HepG2 (cell line): ENCODE results near the gene GRID1. TPM values are rescaled to one million over a fixed set of nuclear protein-coding genes. Genes with fewer than 3 reads are reported as not detected.

ENCODE experiments used
- ATAC-seq: fragments of 200-7000 bp; cut with Tn5 transposase; 3 replicates; pipeline ENCODE4 v1.9.1; 2020; ENCODE audit warnings: mild to moderate bottlenecking, moderate library complexity
- BruUV-seq: library from RNA; stranded (reverse); fragments of 400-500 nt; replicated peaks from 2 replicates; lab custom pipeline; 2021; lab: Mats Ljungman, UMichigan
- CTCF ChIA-PET: fragments of 300-600 bp; formaldehyde crosslinking; extraction: SDS; loops from one replicate; lab custom pipeline; 2021; ENCODE audit warnings: low total read pairs, inconsistent platforms, low intra/inter-chr PET ratio; lab: Yijun Ruan, JAX
- POLR2A ChIA-PET: fragments of 350-600 bp; sonication (Branson Sonifier 250); formaldehyde crosslinking; loops from one replicate; lab custom pipeline; 2020; ENCODE audit warnings: antibody characterized with exemption, inconsistent platforms; lab: Yijun Ruan, JAX
- DNase-seq: peaks from one replicate; pipeline ENCODE4 v3.0.0-alpha.2; 2015; ENCODE audit warnings: low spot score
- FAIRE-seq: peaks from 3 replicates; lab custom pipeline; 2011; peaks lifted over from hg19 to GRCh38; lab: Jason Lieb, UNC
- H2AFZ ChIP-seq: one replicate; pipeline ENCODE4 v1.6.1; 2011; ENCODE audit warnings: low read length, inconsistent platforms
- H3K27ac ChIP-seq: fragments of 300-600 bp; 3 replicates; pipeline ENCODE4 v1.8.0; 2011; ENCODE audit warnings: mixed run types, mild to moderate bottlenecking, mixed read lengths, low read length, inconsistent platforms; ENCODE audit not compliant: insufficient read depth; ENCODE audit errors: extremely low read length
- H3K27me3 ChIP-seq, 2 experiments: fragments of 200-600 bp in 1 of 2; 2 replicates in 1 of 2; 3 replicates in 1 of 2; pipeline versions ENCODE4 v1.6.0 to v1.8.0; 2011; ENCODE audit warnings: low read length in 2 of 2, mild to moderate bottlenecking in 2 of 2, moderate library complexity in 2 of 2, inconsistent platforms in 1 of 2; ENCODE audit not compliant: insufficient read depth in 2 of 2, control insufficient read depth in 1 of 2
- H3K36me3 ChIP-seq, 2 experiments: fragments of 200-600 bp in 1 of 2; replicated peaks in 1 of 2; 2 replicates in 1 of 2; 3 replicates in 1 of 2; pipeline versions ENCODE4 v1.5.1 to v1.8.0; 2011; ENCODE audit warnings: low read length in 2 of 2, inconsistent platforms in 1 of 2; ENCODE audit not compliant: insufficient read depth in 2 of 2, control insufficient read depth in 1 of 2
- H3K4me1 ChIP-seq: 2 replicates; pipeline ENCODE4 v1.5.1; 2012; ENCODE audit warnings: low read length, inconsistent platforms; ENCODE audit not compliant: insufficient read depth
- H3K4me2 ChIP-seq: 2 replicates; pipeline ENCODE4 v1.6.0; 2011; ENCODE audit warnings: low read depth, low read length, inconsistent platforms
- H3K4me3 ChIP-seq, 3 experiments: fragments of 200-600 bp in 1 of 3; sonication (generic), shearing (Covaris generic) in 1 of 3; replicated peaks in 1 of 3; 2 replicates each; pipeline ENCODE4 v1.5.1; 2011 to 2016; ENCODE audit warnings: low read length in 3 of 3, inconsistent platforms in 2 of 3, low read depth in 2 of 3, mild to moderate bottlenecking in 2 of 3, control low read depth in 1 of 3, mixed read lengths in 1 of 3; ENCODE audit not compliant: insufficient read depth in 1 of 3
- H3K79me2 ChIP-seq: one replicate; pipeline ENCODE4 v1.6.1; 2011; ENCODE audit warnings: low read length, inconsistent platforms; ENCODE audit not compliant: insufficient read depth
- H3K9ac ChIP-seq: 2 replicates; pipeline ENCODE4 v1.6.0; 2011; ENCODE audit warnings: mild to moderate bottlenecking, low read depth, low read length, inconsistent platforms; ENCODE audit not compliant: insufficient read depth
- H3K9me3 ChIP-seq: 2 replicates; pipeline ENCODE4 v1.5.1; 2012; ENCODE audit warnings: mild to moderate bottlenecking, low read length
- H4K20me1 ChIP-seq: 2 replicates; pipeline ENCODE4 v1.6.0; 2011; ENCODE audit warnings: inconsistent platforms, mild to moderate bottlenecking, low read length, moderate library complexity; ENCODE audit not compliant: insufficient read depth
- ATF1 ChIP-seq: IDR thresholded peaks from 2 replicates; pipeline ENCODE4 v1.6.1; 2016; ENCODE audit warnings: mild to moderate bottlenecking, control low read depth
- BRCA1 ChIP-seq: sonication (generic); formaldehyde crosslinking; IDR thresholded peaks from 2 replicates; pipeline ENCODE4 v1.4.0; 2020; ENCODE audit warnings: missing genetic modification reagents
- CENPT ChIP-seq: sonication (generic); formaldehyde crosslinking; IDR thresholded peaks from 2 replicates; pipeline ENCODE4 v1.8.0; 2022; ENCODE audit warnings: low read depth, mild to moderate bottlenecking, moderate library complexity, missing genetic modification reagents
- DNMT3B ChIP-seq: conservative IDR thresholded peaks from 2 replicates; pipeline ENCODE4 v1.6.1; 2016; ENCODE audit warnings: missing biosample characterization, control low read depth
- HNF4G ChIP-seq, 2 experiments: sonication (generic) in 1 of 2; formaldehyde crosslinking in 1 of 2; IDR thresholded peaks; 2 replicates each; pipeline versions ENCODE4 v1.4.0 to v1.6.1; 2011 to 2020; ENCODE audit warnings: borderline replicate concordance in 2 of 2, low read depth in 2 of 2, mild to moderate bottlenecking in 2 of 2, low read length in 1 of 2, missing genetic modification reagents in 1 of 2, moderate library complexity in 1 of 2
- NFE2L2 ChIP-seq: fragments of 150-350 bp; IDR thresholded peaks from 2 replicates; pipeline ENCODE4 v1.6.1; 2014; ENCODE audit warnings: low read length
- PHF21A ChIP-seq: sonication (generic); formaldehyde crosslinking; IDR thresholded peaks from 2 replicates; pipeline ENCODE4 v1.5.0; 2020; ENCODE audit warnings: mild to moderate bottlenecking, missing genetic modification reagents
- RBFOX2 ChIP-seq: fragments of 200-400 bp; formaldehyde crosslinking; IDR thresholded peaks from 2 replicates; pipeline ENCODE4 v1.6.1; 2017; ENCODE audit warnings: low read depth, mild to moderate bottlenecking, low read length
- SALL2 ChIP-seq: sonication (generic); formaldehyde crosslinking; IDR thresholded peaks from 2 replicates; pipeline ENCODE4 v1.8.1; 2023; ENCODE audit warnings: mild to moderate bottlenecking, missing genetic modification reagents, inconsistent platforms
- SMAD3 ChIP-seq: sonication (generic); formaldehyde crosslinking; IDR thresholded peaks from 2 replicates; pipeline ENCODE4 v1.4.0; 2020; ENCODE audit warnings: missing genetic modification reagents
- SNRNP70 ChIP-seq: fragments of 200-400 bp; formaldehyde crosslinking; IDR thresholded peaks from 2 replicates; pipeline ENCODE4 v1.6.1; 2017; ENCODE audit warnings: mild to moderate bottlenecking, low read depth, low read length, moderate library complexity
- ZNF264 ChIP-seq: sonication (generic); formaldehyde crosslinking; IDR thresholded peaks from 2 replicates; pipeline ENCODE4 v1.4.0; 2020; ENCODE audit warnings: missing genetic modification reagents
- ZNF343 ChIP-seq: sonication (generic); formaldehyde crosslinking; IDR thresholded peaks from 2 replicates; pipeline ENCODE4 v1.4.0; 2020; ENCODE audit warnings: mild to moderate bottlenecking, missing genetic modification reagents
- ZNF775 ChIP-seq: sonication (generic); formaldehyde crosslinking; IDR thresholded peaks from 2 replicates; pipeline ENCODE4 v1.4.0; 2020; ENCODE audit warnings: missing genetic modification reagents, mild to moderate bottlenecking, moderate library complexity, borderline replicate concordance
- ZNF83 ChIP-seq: sonication (generic); formaldehyde crosslinking; IDR thresholded peaks from 2 replicates; pipeline ENCODE4 v1.4.0; 2020; ENCODE audit warnings: missing genetic modification reagents, mild to moderate bottlenecking, borderline replicate concordance
- WGBS: methylation state at CpG from one replicate; pipeline ENCODE4 v1.1.6; 2017; ENCODE audit warnings: low lambda C conversion rate; 5-methylcytosine and 5-hydroxymethylcytosine counted together
- in situ Hi-C: cut with HindIII; loops from 2 replicates; pipeline ENCODE4 v1.10.0; 2017; ENCODE audit warnings: low pct_unique_long_range_greater_than_20kb; ENCODE audit not compliant: extremely low pct_ligation_motif_present
- intact Hi-C: fragments of 100-400 bp; cut with micrococcal nuclease; formaldehyde crosslinking; loops from one replicate; pipeline ENCODE4 v1.10.0; 2022; ENCODE audit not compliant: unreplicated experiment
- polyA plus RNA-seq, 8 experiments: library from polyadenylated mRNA; depleted of rRNA in 3 of 8; stranded (reverse) in 7 of 8; unstranded in 1 of 8; fragments of >200 nt; fragmentation: Illumina TruSeq in 4 of 8; extraction: Trizol in 4 of 8; gene quantifications; 2 replicates each; pipeline versions ENCODE4 v1.2.1 to v1.2.3, GENCODE V29; 2011 to 2016; ENCODE audit warnings: low read depth in 4 of 8, missing spikeins in 1 of 8, mixed read lengths in 1 of 8; ENCODE audit not compliant: insufficient read depth in 1 of 8
- total RNA-seq, 5 experiments: library from RNA; depleted of rRNA; stranded (reverse); fragments of >200 nt; fragmentation: Illumina TruSeq; extraction: Trizol; gene quantifications; 2 replicates each; pipeline ENCODE4 v1.2.3, GENCODE V29; 2016; ENCODE audit warnings: low read depth in 1 of 5
- TF ChIP-seq, protein P1 (sequence below): sonication (generic); formaldehyde crosslinking; IDR thresholded peaks from 2 replicates; pipeline ENCODE4 v1.5.0; 2020; ENCODE audit warnings: mild to moderate bottlenecking, missing genetic modification reagents
- TF ChIP-seq, protein P2 (sequence below): sonication (generic); formaldehyde crosslinking; IDR thresholded peaks from 2 replicates; pipeline ENCODE4 v1.8.1; 2023; ENCODE audit warnings: mild to moderate bottlenecking, inconsistent platforms, moderate library complexity, missing genetic modification reagents, borderline replicate concordance
- TF ChIP-seq, protein P3 (sequence below): sonication (generic); formaldehyde crosslinking; IDR thresholded peaks from 2 replicates; pipeline ENCODE4 v1.5.0; 2020; ENCODE audit warnings: mild to moderate bottlenecking, missing genetic modification reagents, borderline replicate concordance

The GRID1 gene
- total and polyA plus RNA-seq, 2 of the 13 experiments (the other 11 are each of a cell fraction or from before 2014, with no cell fraction given) = 0.05 TPM; not detected in 1

DNA sequence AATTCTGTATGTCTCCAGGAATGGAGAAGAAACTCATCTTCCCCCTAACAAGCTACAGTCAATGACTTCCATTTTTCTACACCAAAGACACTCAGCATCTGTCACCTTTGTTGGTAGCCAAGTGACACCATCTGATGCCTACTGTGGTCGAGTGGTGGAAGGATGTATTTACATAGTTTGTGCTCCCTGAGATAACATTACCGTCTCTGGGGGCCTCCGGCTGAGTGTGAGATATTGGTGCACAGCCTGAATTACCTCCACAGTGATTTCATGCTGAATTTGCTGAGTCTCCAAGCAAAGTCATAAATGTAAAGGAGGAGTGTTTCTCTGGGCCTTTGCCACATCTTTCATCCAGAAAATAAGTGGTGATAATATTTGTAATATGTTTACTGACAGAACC is 114.0 kb downstream of the GRID1 start:
- ATAC-seq (no peak), DNase-seq (no peak), FAIRE-seq (no peak)
- Histone ChIP-seq H3K4me3 (no peak overlapping the region), H3K27ac (no peak overlapping the region), H3K4me2 (no peak overlapping the region), H3K79me2 (no peaks in the 10 kb centered on the region), H3K9ac (no peak overlapping the region), H3K4me1 (no peaks in the 10 kb centered on the region), H3K36me3 (no peaks in the 10 kb centered on the region), H4K20me1 (no peaks in the 10 kb centered on the region), H3K9me3 (no peaks in the 10 kb centered on the region), H3K27me3 (peaks cover 0 to 6% of the 10 kb centered on the region in 2 experiments; a peak in 1 of 5 replicates), H2AFZ (no peak overlapping the region)
- ChIA-PET CTCF (no interaction called here), POLR2A (no interaction called here)
- intact Hi-C loops = no loop called here
- in situ Hi-C loops = no loop called here
- WGBS = 0% methylated on average over 3 of the region's 3 CpGs
- no TSS peak for BruUV-seq
- TF ChIP-seq ZNF343 (CRISPR knock-in tag) (no peak), SNRNP70 (no peak), NFE2L2 (no peak), ZNF83 (CRISPR knock-in tag) (no peak), HNF4G (IDR thresholded peaks at IDR 0.05; ENCODE audit: borderline replicate concordance, low read depth, low read length) (no peak), HNF4G (CRISPR knock-in tag; IDR thresholded peaks at IDR 0.05; ENCODE audit: borderline replicate concordance, low read depth) (no peak), ZNF264 (CRISPR knock-in tag) (no peak), PHF21A (CRISPR knock-in tag) (no peak), BRCA1 (CRISPR knock-in tag) (no peak), SMAD3 (CRISPR knock-in tag) (no peak), ATF1 (CRISPR knock-in tag) (no peak), DNMT3B (CRISPR knock-in tag) (no peak), CENPT (CRISPR knock-in tag) (no peak), ZNF775 (no peak), SALL2 (CRISPR knock-in tag) (no peak), RBFOX2 (no peak)
- TF ChIP-seq, protein P1, sequence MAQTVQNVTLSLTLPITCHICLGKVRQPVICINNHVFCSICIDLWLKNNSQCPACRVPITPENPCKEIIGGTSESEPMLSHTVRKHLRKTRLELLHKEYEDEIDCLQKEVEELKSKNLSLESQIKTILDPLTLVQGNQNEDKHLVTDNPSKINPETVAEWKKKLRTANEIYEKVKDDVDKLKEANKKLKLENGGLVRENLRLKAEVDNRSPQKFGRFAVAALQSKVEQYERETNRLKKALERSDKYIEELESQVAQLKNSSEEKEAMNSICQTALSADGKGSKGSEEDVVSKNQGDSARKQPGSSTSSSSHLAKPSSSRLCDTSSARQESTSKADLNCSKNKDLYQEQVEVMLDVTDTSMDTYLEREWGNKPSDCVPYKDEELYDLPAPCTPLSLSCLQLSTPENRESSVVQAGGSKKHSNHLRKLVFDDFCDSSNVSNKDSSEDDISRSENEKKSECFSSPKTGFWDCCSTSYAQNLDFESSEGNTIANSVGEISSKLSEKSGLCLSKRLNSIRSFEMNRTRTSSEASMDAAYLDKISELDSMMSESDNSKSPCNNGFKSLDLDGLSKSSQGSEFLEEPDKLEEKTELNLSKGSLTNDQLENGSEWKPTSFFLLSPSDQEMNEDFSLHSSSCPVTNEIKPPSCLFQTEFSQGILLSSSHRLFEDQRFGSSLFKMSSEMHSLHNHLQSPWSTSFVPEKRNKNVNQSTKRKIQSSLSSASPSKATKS (CRISPR knock-in tag) = no peak
- TF ChIP-seq, protein P2, sequence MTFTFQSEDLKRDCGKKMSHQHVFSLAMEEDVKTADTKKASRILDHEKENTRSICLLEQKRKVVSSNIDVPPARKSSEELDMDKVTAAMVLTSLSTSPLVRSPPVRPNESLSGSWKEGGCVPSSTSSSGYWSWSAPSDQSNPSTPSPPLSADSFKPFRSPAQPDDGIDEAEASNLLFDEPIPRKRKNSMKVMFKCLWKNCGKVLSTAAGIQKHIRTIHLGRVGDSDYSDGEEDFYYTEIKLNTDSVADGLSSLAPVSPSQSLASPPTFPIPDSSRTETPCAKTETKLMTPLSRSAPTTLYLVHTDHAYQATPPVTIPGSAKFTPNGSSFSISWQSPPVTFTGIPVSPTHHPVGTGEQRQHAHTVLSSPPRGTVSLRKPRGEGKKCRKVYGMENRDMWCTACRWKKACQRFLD (CRISPR knock-in tag) = no peak
- TF ChIP-seq, protein P3, sequence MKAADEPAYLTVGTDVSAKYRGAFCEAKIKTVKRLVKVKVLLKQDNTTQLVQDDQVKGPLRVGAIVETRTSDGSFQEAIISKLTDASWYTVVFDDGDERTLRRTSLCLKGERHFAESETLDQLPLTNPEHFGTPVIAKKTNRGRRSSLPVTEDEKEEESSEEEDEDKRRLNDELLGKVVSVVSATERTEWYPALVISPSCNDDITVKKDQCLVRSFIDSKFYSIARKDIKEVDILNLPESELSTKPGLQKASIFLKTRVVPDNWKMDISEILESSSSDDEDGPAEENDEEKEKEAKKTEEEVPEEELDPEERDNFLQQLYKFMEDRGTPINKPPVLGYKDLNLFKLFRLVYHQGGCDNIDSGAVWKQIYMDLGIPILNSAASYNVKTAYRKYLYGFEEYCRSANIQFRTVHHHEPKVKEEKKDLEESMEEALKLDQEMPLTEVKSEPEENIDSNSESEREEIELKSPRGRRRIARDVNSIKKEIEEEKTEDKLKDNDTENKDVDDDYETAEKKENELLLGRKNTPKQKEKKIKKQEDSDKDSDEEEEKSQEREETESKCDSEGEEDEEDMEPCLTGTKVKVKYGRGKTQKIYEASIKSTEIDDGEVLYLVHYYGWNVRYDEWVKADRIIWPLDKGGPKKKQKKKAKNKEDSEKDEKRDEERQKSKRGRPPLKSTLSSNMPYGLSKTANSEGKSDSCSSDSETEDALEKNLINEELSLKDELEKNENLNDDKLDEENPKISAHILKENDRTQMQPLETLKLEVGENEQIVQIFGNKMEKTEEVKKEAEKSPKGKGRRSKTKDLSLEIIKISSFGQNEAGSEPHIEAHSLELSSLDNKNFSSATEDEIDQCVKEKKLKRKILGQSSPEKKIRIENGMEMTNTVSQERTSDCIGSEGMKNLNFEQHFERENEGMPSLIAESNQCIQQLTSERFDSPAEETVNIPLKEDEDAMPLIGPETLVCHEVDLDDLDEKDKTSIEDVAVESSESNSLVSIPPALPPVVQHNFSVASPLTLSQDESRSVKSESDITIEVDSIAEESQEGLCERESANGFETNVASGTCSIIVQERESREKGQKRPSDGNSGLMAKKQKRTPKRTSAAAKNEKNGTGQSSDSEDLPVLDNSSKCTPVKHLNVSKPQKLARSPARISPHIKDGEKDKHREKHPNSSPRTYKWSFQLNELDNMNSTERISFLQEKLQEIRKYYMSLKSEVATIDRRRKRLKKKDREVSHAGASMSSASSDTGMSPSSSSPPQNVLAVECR (CRISPR knock-in tag) = no peak
